ENCODE results near the gene CSF1R.

The CSF1R gene

GRCh38 chr5:150022158-150022531 lies 64.2 kb downstream of the CSF1R start:
- DNase-seq: no peak

- no peak for DNase-seq
Observed at GRCh38 chr5:150021491-150022157, 64.7 kb downstream of the CSF1R start.

GRCh38 chr5:150020249-150020648 lies 66.1 kb downstream of the CSF1R start:
- no peak for DNase-seq

- DNase-seq: no peak
Observed at GRCh38 chr5:150017226-150018005, 68.9 kb downstream of the CSF1R start.

- DNase-seq: no peak
Observed at GRCh38 chr5:150016537-150016936, 69.8 kb downstream of the CSF1R start.

- DNase-seq: no peak
Observed at GRCh38 chr5:150015415-150015814, 70.9 kb downstream of the CSF1R start.

GRCh38 chr5:150014456-150014855 lies 71.9 kb downstream of the CSF1R start:
- no peak for DNase-seq

GRCh38 chr5:150013931-150014330 lies 72.4 kb downstream of the CSF1R start:
- DNase-seq: no peak

- no peak for DNase-seq
Observed at GRCh38 chr5:150009671-150010387, 76.5 kb downstream of the CSF1R start.

GRCh38 chr5:150007050-150007449 lies 79.3 kb downstream of the CSF1R start:
- DNase-seq: no peak

- no peak for DNase-seq
Observed at GRCh38 chr5:150006318-150006717, 80.0 kb downstream of the CSF1R start.
